ENCODE data around the gene SLC36A1. TPM values are rescaled to one million over a fixed set of nuclear protein-coding genes. Genes with fewer than 3 reads are reported as not detected.

The SLC36A1 gene
- total RNA-seq, 1 donor from 2014 or later, result 14.1 TPM

GRCh38 chr5:151458314-151458713 is 10.9 kb downstream of the SLC36A1 start:
- no peak overlapping the region for H3K27ac Mint-ChIP-seq
- no peaks in the 10 kb centered on the region for H3K4me1 Mint-ChIP-seq
- no peak for TF ChIP-seq CTCF (IDR thresholded peaks at IDR 0.05)
- ChIA-PET CTCF (interaction anchor here (1.0 kb wide), 1 partner anchor 194 kb away, joined by 3 read pairs; no protein-coding TSS in a partner anchor), POLR2A (no interaction called here)
- no peaks in the 10 kb centered on the region for H3K9me3 Mint-ChIP-seq
- no peak for DNase-seq
- H3K4me3 Mint-ChIP-seq, result no peak overlapping the region
- H3K27me3 Mint-ChIP-seq, result no peaks in the 10 kb centered on the region
- no peak for ATAC-seq (ENCODE audit: low read depth)
- intact Hi-C loops (cut with micrococcal nuclease), result no loop called here
- H3K36me3 Mint-ChIP-seq (ENCODE audit: low read depth), result peaks cover 18% of the 10 kb centered on the region

- no peak for ATAC-seq (ENCODE audit: low read depth)
- TF ChIP-seq CTCF (IDR thresholded peaks at IDR 0.05), result no peak
- Mint-ChIP-seq H3K4me3 (no peak overlapping the region), H3K4me1 (no peaks in the 10 kb centered on the region), H3K27ac (no peak overlapping the region), H3K27me3 (no peaks in the 10 kb centered on the region), H3K9me3 (no peaks in the 10 kb centered on the region), H3K36me3 (ENCODE audit: low read depth) (peaks cover 32% of the 10 kb centered on the region)
- POLR2A ChIA-PET, result interaction anchor here (2.0 kb wide), 1 partner anchor 12 kb away, joined by 11 read pairs; the partner anchor contains the start of gene SLC36A1
- no peak for DNase-seq
- intact Hi-C loops (cut with micrococcal nuclease), result no loop called here
- CTCF ChIA-PET, result no interaction called here
Observed at GRCh38 chr5:151459680-151460324, 12.4 kb downstream of the SLC36A1 start.

- no peaks in the 10 kb centered on the region for H3K27me3 Mint-ChIP-seq
- no peaks in the 10 kb centered on the region for H3K4me1 Mint-ChIP-seq
- no peak for TF ChIP-seq CTCF (IDR thresholded peaks at IDR 0.05)
- ChIA-PET CTCF (interaction anchor here (1.3 kb wide), 1 partner anchor 12 kb away, joined by 3 read pairs; no protein-coding TSS in a partner anchor), POLR2A (interaction anchor here (2.0 kb wide), 1 partner anchor 14 kb away, joined by 11 read pairs; the partner anchor contains the start of gene SLC36A1)
- H3K36me3 Mint-ChIP-seq (ENCODE audit: low read depth), result peaks cover 47% of the 10 kb centered on the region
- intact Hi-C loops (cut with micrococcal nuclease), result no loop called here
- DNase-seq, result no peak
- ATAC-seq (ENCODE audit: low read depth), result no peak
- H3K4me3 Mint-ChIP-seq, result no peak overlapping the region
- no peak overlapping the region for H3K27ac Mint-ChIP-seq
- no peaks in the 10 kb centered on the region for H3K9me3 Mint-ChIP-seq
Observed at GRCh38 chr5:151461312-151461711, 13.9 kb downstream of the SLC36A1 start.

GRCh38 chr5:151463137-151464029 is 16.0 kb downstream of the SLC36A1 start:
- H3K27ac Mint-ChIP-seq, result no peak overlapping the region

More at GRCh38 chr5:151463137-151464029, 16.0 kb downstream of the SLC36A1 start:
- Mint-ChIP-seq H3K27me3 (no peaks in the 10 kb centered on the region), H3K36me3 (ENCODE audit: low read depth) (peaks cover 61% of the 10 kb centered on the region), H3K4me3 (no peak overlapping the region), H3K4me1 (no peaks in the 10 kb centered on the region), H3K9me3 (no peaks in the 10 kb centered on the region)
- ATAC-seq (ENCODE audit: low read depth), result no peak
- POLR2A ChIA-PET, result no interaction called here
- intact Hi-C loops (cut with micrococcal nuclease), result no loop called here
- CTCF ChIA-PET, result interaction anchor here (1.2 to 1.5 kb wide), 2 partner anchors 16 to 189 kb away, joined by 4 read pairs; partner anchors contain the start of gene SLC36A1
- DNase-seq, result no peak
- TF ChIP-seq CTCF (IDR thresholded peaks at IDR 0.05), result no peak

All from activated B cell treated with CpG ODN at 0.5 μM for 24 hours (primary cell).